Measurements from ENCODE around the gene ARHGAP15.

DNA sequence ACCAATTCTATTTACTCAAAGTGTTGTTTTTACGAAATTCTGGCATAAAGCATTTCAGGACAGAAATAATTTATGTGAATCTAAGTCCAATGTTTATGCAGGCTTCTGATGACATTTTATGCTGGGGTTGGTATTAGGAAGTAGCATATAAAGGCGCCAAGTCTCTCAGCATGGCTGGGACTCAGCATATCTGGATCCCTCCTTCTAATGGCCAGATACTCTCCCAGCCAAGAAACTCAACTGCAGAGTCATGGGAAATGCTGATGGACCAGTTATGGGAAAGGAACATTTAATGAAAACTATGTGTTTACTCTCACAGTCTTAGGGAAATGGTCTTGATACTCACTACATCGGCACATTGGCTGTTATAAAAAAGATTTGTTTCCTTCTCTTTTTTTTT lies 392.2 kb downstream of the ARHGAP15 start:
- no peak for TF ChIP-seq EP300 (conservative IDR thresholded peaks at IDR 0.05; ENCODE audit: poor library complexity, severe bottlenecking)
- TF ChIP-seq, protein P1, sequence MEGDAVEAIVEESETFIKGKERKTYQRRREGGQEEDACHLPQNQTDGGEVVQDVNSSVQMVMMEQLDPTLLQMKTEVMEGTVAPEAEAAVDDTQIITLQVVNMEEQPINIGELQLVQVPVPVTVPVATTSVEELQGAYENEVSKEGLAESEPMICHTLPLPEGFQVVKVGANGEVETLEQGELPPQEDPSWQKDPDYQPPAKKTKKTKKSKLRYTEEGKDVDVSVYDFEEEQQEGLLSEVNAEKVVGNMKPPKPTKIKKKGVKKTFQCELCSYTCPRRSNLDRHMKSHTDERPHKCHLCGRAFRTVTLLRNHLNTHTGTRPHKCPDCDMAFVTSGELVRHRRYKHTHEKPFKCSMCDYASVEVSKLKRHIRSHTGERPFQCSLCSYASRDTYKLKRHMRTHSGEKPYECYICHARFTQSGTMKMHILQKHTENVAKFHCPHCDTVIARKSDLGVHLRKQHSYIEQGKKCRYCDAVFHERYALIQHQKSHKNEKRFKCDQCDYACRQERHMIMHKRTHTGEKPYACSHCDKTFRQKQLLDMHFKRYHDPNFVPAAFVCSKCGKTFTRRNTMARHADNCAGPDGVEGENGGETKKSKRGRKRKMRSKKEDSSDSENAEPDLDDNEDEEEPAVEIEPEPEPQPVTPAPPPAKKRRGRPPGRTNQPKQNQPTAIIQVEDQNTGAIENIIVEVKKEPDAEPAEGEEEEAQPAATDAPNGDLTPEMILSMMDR (IDR thresholded peaks at IDR 0.05; ENCODE audit: poor library complexity, severe bottlenecking): no peak
- TF ChIP-seq, protein P2, sequence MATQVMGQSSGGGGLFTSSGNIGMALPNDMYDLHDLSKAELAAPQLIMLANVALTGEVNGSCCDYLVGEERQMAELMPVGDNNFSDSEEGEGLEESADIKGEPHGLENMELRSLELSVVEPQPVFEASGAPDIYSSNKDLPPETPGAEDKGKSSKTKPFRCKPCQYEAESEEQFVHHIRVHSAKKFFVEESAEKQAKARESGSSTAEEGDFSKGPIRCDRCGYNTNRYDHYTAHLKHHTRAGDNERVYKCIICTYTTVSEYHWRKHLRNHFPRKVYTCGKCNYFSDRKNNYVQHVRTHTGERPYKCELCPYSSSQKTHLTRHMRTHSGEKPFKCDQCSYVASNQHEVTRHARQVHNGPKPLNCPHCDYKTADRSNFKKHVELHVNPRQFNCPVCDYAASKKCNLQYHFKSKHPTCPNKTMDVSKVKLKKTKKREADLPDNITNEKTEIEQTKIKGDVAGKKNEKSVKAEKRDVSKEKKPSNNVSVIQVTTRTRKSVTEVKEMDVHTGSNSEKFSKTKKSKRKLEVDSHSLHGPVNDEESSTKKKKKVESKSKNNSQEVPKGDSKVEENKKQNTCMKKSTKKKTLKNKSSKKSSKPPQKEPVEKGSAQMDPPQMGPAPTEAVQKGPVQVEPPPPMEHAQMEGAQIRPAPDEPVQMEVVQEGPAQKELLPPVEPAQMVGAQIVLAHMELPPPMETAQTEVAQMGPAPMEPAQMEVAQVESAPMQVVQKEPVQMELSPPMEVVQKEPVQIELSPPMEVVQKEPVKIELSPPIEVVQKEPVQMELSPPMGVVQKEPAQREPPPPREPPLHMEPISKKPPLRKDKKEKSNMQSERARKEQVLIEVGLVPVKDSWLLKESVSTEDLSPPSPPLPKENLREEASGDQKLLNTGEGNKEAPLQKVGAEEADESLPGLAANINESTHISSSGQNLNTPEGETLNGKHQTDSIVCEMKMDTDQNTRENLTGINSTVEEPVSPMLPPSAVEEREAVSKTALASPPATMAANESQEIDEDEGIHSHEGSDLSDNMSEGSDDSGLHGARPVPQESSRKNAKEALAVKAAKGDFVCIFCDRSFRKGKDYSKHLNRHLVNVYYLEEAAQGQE (IDR thresholded peaks at IDR 0.05; ENCODE audit: borderline replicate concordance): no peak
- TF ChIP-seq EZH2 (IDR thresholded peaks at IDR 0.05; ENCODE audit: borderline replicate concordance, insufficient read depth, low read length, poor library complexity, severe bottlenecking): no peak
- TF ChIP-seq POLR2AphosphoS5 (IDR thresholded peaks at IDR 0.05): no peak
